HCT116 (cell line): ENCODE data around the gene GDPD3. TPM values are rescaled to one million over a fixed set of nuclear protein-coding genes. Genes with fewer than 3 reads are reported as not detected.

ENCODE experiments used
- ATAC-seq: fragments of 200-7000 bp; cut with Tn5 transposase; 2 replicates; pipeline ENCODE4 v1.9.1; 2020; ENCODE audit warnings: mild to moderate bottlenecking, moderate library complexity
- BruUV-seq: library from RNA; stranded (reverse); fragments of 400-500 nt; replicated peaks from 2 replicates; lab custom pipeline; 2021; lab: Mats Ljungman, UMichigan
- CTCF ChIA-PET: fragments of 300-600 bp; sonication (Branson Sonifier 250); formaldehyde crosslinking; loops from one replicate; lab custom pipeline; 2021; ENCODE audit warnings: antibody characterized with exemption; lab: Charles Lee
- POLR2A ChIA-PET: fragments of 300-600, 350-600 bp; sonication (Branson Sonifier 250); formaldehyde crosslinking; loops from one replicate; lab custom pipeline; 2021; ENCODE audit warnings: antibody characterized with exemption; lab: Charles Lee
- RAD21 ChIA-PET, 2 experiments: fragments of 300-600 bp; sonication (Branson Sonifier 250); formaldehyde crosslinking; loops; one replicate each; lab custom pipeline; 2023; ENCODE audit warnings: low total read pairs in 2 of 2; ENCODE audit not compliant: uncharacterized antibody in 2 of 2, unreplicated experiment in 2 of 2, low non-redundant PET in 1 of 2; lab: Charles Lee
- DNase-seq: peaks from one replicate; pipeline ENCODE4 v3.0.0-alpha.2; 2010; ENCODE audit warnings: low read depth, low spot score
- H2AFZ ChIP-seq: fragments of 200-600 bp; shearing (Covaris generic), sonication (generic); 2 replicates; pipeline ENCODE4 v1.6.1; 2017; ENCODE audit warnings: low read depth, mixed run types, mixed read lengths, antibody characterized with exemption, low read length; ENCODE audit not compliant: poor library complexity, severe bottlenecking
- H3K27ac ChIP-seq: 2 replicates; pipeline ENCODE4 v1.5.1; 2012; ENCODE audit warnings: low read depth, low read length
- H3K27me3 ChIP-seq: fragments of 200-600 bp; sonication (generic); 2 replicates; pipeline ENCODE4 v1.6.1; 2016; ENCODE audit warnings: mixed run types, low read length, mixed read lengths; ENCODE audit not compliant: insufficient read depth
- H3K36me3 ChIP-seq, 2 experiments: fragments of 200-500 bp in 1 of 2; fragments of 200-600 bp in 1 of 2; sonication (Bioruptor generic) in 1 of 2; sonication (generic) in 1 of 2; 2 replicates each; pipeline versions ENCODE4 v1.5.1 to v1.6.1; 2014 to 2016; ENCODE audit warnings: low read length in 2 of 2, inconsistent platforms in 1 of 2, mixed read lengths in 1 of 2, mixed run types in 1 of 2; ENCODE audit not compliant: insufficient read depth in 2 of 2, control insufficient read depth in 1 of 2
- H3K4me1 ChIP-seq, 2 experiments: fragments of 200-600 bp in 1 of 2; sonication (generic) in 1 of 2; 2 replicates each; pipeline versions ENCODE4 v1.5.1 to v1.6.1; 2012 to 2017; ENCODE audit warnings: low read length in 2 of 2, inconsistent platforms in 1 of 2, mild to moderate bottlenecking in 1 of 2, mixed read lengths in 1 of 2, mixed run types in 1 of 2, moderate library complexity in 1 of 2; ENCODE audit not compliant: insufficient read depth in 2 of 2, control insufficient read depth in 1 of 2
- H3K4me2 ChIP-seq: fragments of 200-600 bp; sonication (generic); 2 replicates; pipeline ENCODE4 v1.6.1; 2017; ENCODE audit warnings: mixed run types, low read length, mixed read lengths
- H3K4me3 ChIP-seq, 2 experiments: fragments of 200-600 bp in 1 of 2; sonication (generic) in 1 of 2; replicated peaks in 1 of 2; 2 replicates each; pipeline ENCODE4 v1.5.1; 2011 to 2016; ENCODE audit warnings: low read length in 2 of 2, control low read depth in 1 of 2, low read depth in 1 of 2, mild to moderate bottlenecking in 1 of 2, mixed read lengths in 1 of 2, mixed run types in 1 of 2
- H3K79me2 ChIP-seq: fragments of 200-600 bp; sonication (generic); 2 replicates; pipeline ENCODE4 v1.6.1; 2017; ENCODE audit warnings: mild to moderate bottlenecking, mixed run types, low read length, moderate library complexity, mixed read lengths; ENCODE audit not compliant: insufficient read depth
- H3K9ac ChIP-seq: fragments of 200-600 bp; sonication (generic); 2 replicates; pipeline ENCODE4 v1.6.1; 2016; ENCODE audit warnings: low read length, mixed read lengths
- H3K9me2 ChIP-seq: fragments of 200-600 bp; sonication (generic), shearing (Covaris generic); 2 replicates; pipeline ENCODE4 v1.6.1; 2017; ENCODE audit warnings: mixed run types, mild to moderate bottlenecking, moderate library complexity; ENCODE audit not compliant: insufficient read depth
- H3K9me3 ChIP-seq, 2 experiments: fragments of 200-500 bp in 1 of 2; fragments of 200-600 bp in 1 of 2; sonication (Bioruptor generic) in 1 of 2; sonication (generic) in 1 of 2; 2 replicates each; pipeline ENCODE4 v1.6.1; 2014 to 2017; ENCODE audit warnings: low read length in 2 of 2, mixed read lengths in 2 of 2, inconsistent platforms in 1 of 2, low read depth in 1 of 2, mild to moderate bottlenecking in 1 of 2, mixed run types in 1 of 2, moderate library complexity in 1 of 2; ENCODE audit not compliant: control insufficient read depth in 1 of 2, insufficient read depth in 1 of 2
- H4K20me1 ChIP-seq: fragments of 200-600 bp; sonication (generic), shearing (Covaris generic); 2 replicates; pipeline ENCODE4 v1.6.1; 2017; ENCODE audit warnings: mixed run types, mild to moderate bottlenecking, moderate library complexity; ENCODE audit not compliant: insufficient read depth
- CEBPB ChIP-seq: IDR thresholded peaks from 2 replicates; pipeline ENCODE4 v1.6.1; 2012; ENCODE audit warnings: low read depth
- ELF1 ChIP-seq: IDR thresholded peaks from 2 replicates; pipeline ENCODE4 v1.6.1; 2012; ENCODE audit warnings: low read depth, borderline replicate concordance
- EZH2phosphoT487 ChIP-seq: fragments of 200-600 bp; IDR thresholded peaks from 2 replicates; pipeline ENCODE4 v1.6.1; 2018; ENCODE audit warnings: antibody characterized with exemption, borderline replicate concordance
- MAX ChIP-seq: IDR thresholded peaks from 2 replicates; pipeline ENCODE4 v1.6.1; 2012
- POLR2A ChIP-seq: IDR thresholded peaks from 2 replicates; pipeline ENCODE4 v1.7.0; 2011; ENCODE audit warnings: borderline replicate concordance; ENCODE audit not compliant: insufficient read depth, insufficient read length; ENCODE audit errors: extremely low read depth
- POLR2AphosphoS5 ChIP-seq: IDR thresholded peaks from 2 replicates; pipeline ENCODE4 v1.6.1; 2011; ENCODE audit warnings: mild to moderate bottlenecking, low read depth, low read length, moderate library complexity
- SP1 ChIP-seq: IDR thresholded peaks from 2 replicates; pipeline ENCODE4 v1.6.1; 2012; ENCODE audit warnings: low read depth
- SRF ChIP-seq: IDR thresholded peaks from 2 replicates; pipeline ENCODE4 v1.6.1; 2012; ENCODE audit warnings: low read depth
- TCF7L2 ChIP-seq: IDR thresholded peaks from 2 replicates; pipeline ENCODE4 v1.7.0; 2011; ENCODE audit warnings: borderline replicate concordance, inconsistent platforms; ENCODE audit not compliant: insufficient read depth, insufficient read length; ENCODE audit errors: extremely low read depth
- ZFX ChIP-seq: fragments of 450-650 bp; IDR thresholded peaks from 2 replicates; pipeline ENCODE4 v1.6.1; 2017
- ZNF274 ChIP-seq: fragments of 200-500 bp; sonication (Bioruptor generic); IDR thresholded peaks from 2 replicates; pipeline ENCODE4 v1.6.1; 2014; ENCODE audit warnings: mild to moderate bottlenecking, low read depth, low read length, inconsistent platforms
- intact Hi-C: fragments of 100-400 bp; cut with micrococcal nuclease; formaldehyde crosslinking; loops from 2 replicates; pipeline ENCODE4 v1.10.0; 2022
- total RNA-seq: library from RNA; stranded (reverse); gene quantifications from one replicate; pipeline ENCODE4 v1.2.1, GENCODE V29; 2021; ENCODE audit not compliant: unreplicated experiment
- TF ChIP-seq, protein P1 (sequence below): IDR thresholded peaks from 2 replicates; pipeline ENCODE4 v1.6.1; 2012; ENCODE audit warnings: low read depth
- TF ChIP-seq, protein P2 (sequence below): IDR thresholded peaks from 2 replicates; pipeline ENCODE4 v1.6.1; 2012

The GDPD3 gene
- total RNA-seq, 1 experiment from 2014 or later: 7.0 TPM

GRCh38 chr16:30086291-30087140, 26.8 kb downstream of the GDPD3 start:
- H3K4me1 ChIP-seq: peaks cover 9 to 31% of the 10 kb centered on the region in 2 experiments
- RAD21 ChIA-PET: no interaction called here
- TF ChIP-seq SRF (no peak), POLR2AphosphoS5 (no peak), ZNF274 (no peak), ELF1 (no peak), POLR2A (no peak), TCF7L2 (no peak), EZH2phosphoT487 (no peak), MAX (no peak), ZFX (no peak), SP1 (no peak), CEBPB (no peak)
- TF ChIP-seq, protein P1, sequence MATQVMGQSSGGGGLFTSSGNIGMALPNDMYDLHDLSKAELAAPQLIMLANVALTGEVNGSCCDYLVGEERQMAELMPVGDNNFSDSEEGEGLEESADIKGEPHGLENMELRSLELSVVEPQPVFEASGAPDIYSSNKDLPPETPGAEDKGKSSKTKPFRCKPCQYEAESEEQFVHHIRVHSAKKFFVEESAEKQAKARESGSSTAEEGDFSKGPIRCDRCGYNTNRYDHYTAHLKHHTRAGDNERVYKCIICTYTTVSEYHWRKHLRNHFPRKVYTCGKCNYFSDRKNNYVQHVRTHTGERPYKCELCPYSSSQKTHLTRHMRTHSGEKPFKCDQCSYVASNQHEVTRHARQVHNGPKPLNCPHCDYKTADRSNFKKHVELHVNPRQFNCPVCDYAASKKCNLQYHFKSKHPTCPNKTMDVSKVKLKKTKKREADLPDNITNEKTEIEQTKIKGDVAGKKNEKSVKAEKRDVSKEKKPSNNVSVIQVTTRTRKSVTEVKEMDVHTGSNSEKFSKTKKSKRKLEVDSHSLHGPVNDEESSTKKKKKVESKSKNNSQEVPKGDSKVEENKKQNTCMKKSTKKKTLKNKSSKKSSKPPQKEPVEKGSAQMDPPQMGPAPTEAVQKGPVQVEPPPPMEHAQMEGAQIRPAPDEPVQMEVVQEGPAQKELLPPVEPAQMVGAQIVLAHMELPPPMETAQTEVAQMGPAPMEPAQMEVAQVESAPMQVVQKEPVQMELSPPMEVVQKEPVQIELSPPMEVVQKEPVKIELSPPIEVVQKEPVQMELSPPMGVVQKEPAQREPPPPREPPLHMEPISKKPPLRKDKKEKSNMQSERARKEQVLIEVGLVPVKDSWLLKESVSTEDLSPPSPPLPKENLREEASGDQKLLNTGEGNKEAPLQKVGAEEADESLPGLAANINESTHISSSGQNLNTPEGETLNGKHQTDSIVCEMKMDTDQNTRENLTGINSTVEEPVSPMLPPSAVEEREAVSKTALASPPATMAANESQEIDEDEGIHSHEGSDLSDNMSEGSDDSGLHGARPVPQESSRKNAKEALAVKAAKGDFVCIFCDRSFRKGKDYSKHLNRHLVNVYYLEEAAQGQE: no peak
- TF ChIP-seq, protein P2, sequence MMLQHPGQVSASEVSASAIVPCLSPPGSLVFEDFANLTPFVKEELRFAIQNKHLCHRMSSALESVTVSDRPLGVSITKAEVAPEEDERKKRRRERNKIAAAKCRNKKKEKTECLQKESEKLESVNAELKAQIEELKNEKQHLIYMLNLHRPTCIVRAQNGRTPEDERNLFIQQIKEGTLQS: no peak
- TF ChIP-seq, all 23 proteins: peak for 0
- Histone ChIP-seq H3K79me2 (no peaks in the 10 kb centered on the region; the same call in 1 of the 2 replicates), H3K27me3 (no peaks in the 10 kb centered on the region), H3K9me2 (no peaks in the 10 kb centered on the region), H4K20me1 (no peaks in the 10 kb centered on the region), H3K36me3 (peaks cover 19 to 33% of the 10 kb centered on the region in 2 experiments; a peak in 3 of 4 replicates), H3K9me3 (no peaks in the 10 kb centered on the region), H3K9ac (no peak overlapping the region), H2AFZ (no peak overlapping the region), H3K4me2 (no peak overlapping the region), H3K27ac (no peak overlapping the region), H3K4me3 (no peak overlapping the region)
- ATAC-seq (no peak), DNase-seq (no peak)
- intact Hi-C loops: no loop called here
- POLR2A ChIA-PET: no interaction called here
- no TSS peak for BruUV-seq
- CTCF ChIA-PET: interaction anchor here (1.2 to 1.3 kb wide), 2 partner anchors 33 to 386 kb away, joined by 3 read pairs; a partner anchor contains a TSS
